ENCODE data around the gene LY6G6C. TPM values are rescaled to one million over a fixed set of nuclear protein-coding genes. Genes with fewer than 3 reads are reported as not detected.

LY6G6C gene
- total and polyA plus RNA-seq, 10 of the 15 experiments (the other 5 are each of a cell fraction or from before 2014, with no cell fraction given), result not detected

- no peak for TF ChIP-seq BCLAF1 (IDR thresholded peaks at IDR 0.05)
Measured at GRCh38 chr6:31692886-31693285, 28.7 kb downstream of the LY6G6C start (continued).

GRCh38 chr6:31692353-31692752 is 29.2 kb downstream of the LY6G6C start:
- TF ChIP-seq PML (IDR thresholded peaks at IDR 0.05; ENCODE audit: low read length) (no peak), IRF3 (IDR thresholded peaks at IDR 0.05) (no peak), TCF3 (IDR thresholded peaks at IDR 0.05; ENCODE audit: borderline replicate concordance, insufficient read depth, low read depth, low read length) (no peak), CHD1 (IDR thresholded peaks at IDR 0.05; ENCODE audit: low read depth, low read length) (no peak), RAD21 (IDR thresholded peaks at IDR 0.05; ENCODE audit: insufficient read depth, low read depth, low read length) (no peak), NFIC (IDR thresholded peaks at IDR 0.05; ENCODE audit: low read depth, low read length) (no peak), USF2 (IDR thresholded peaks at IDR 0.05; ENCODE audit: borderline replicate concordance, low read depth, low read length) (no peak), STAT1 (conservative IDR thresholded peaks at IDR 0.05) (no peak), MLLT1 (IDR thresholded peaks at IDR 0.05) (no peak), CBX5 (IDR thresholded peaks at IDR 0.05; ENCODE audit: low read depth) (no peak), CREM (IDR thresholded peaks at IDR 0.05; ENCODE audit: low read depth) (no peak), SIX5 (IDR thresholded peaks at IDR 0.05; ENCODE audit: low read depth, low read length, severe bottlenecking) (no peak), ZBED1 (IDR thresholded peaks at IDR 0.05; ENCODE audit: borderline replicate concordance) (no peak), NKRF (conservative IDR thresholded peaks at IDR 0.05) (no peak), SP1 (IDR thresholded peaks at IDR 0.05; ENCODE audit: low read depth, low read length) (no peak)
- no peaks in the 10 kb centered on the region for H3K79me2 ChIP-seq (ENCODE audit: control insufficient read depth, insufficient read depth, low read length)
- POLR2A ChIA-PET, result interaction anchor here (1.1 to 2.2 kb wide), 2 partner anchors 46 to 140 kb away, joined by 5 to 11 read pairs; no protein-coding TSS in a partner anchor
- H2AFZ ChIP-seq (ENCODE audit: control insufficient read depth, low read depth, low read length), result no peak overlapping the region
- 92% methylated on average over 4 of the region's 4 CpGs for WGBS (ENCODE audit: insufficient coverage, insufficient replicate concordance, low lambda C conversion rate, missing lambda C conversion rate)
- H4K20me1 ChIP-seq (ENCODE audit: control insufficient read depth, insufficient read depth), result no peaks in the 10 kb centered on the region
- H3K27me3 ChIP-seq (replicated peaks in 1 of 2; ENCODE audit: control insufficient read depth in 2 of 2, insufficient read depth in 2 of 2, low read length in 1 of 2), result no peaks in the 10 kb centered on the region
- H3K27ac ChIP-seq (ENCODE audit: control insufficient read depth, insufficient read depth), result no peak overlapping the region
- no peak overlapping the region for H3K4me2 ChIP-seq (ENCODE audit: control insufficient read depth, insufficient read depth)
- in situ Hi-C loops (cut with MboI) (no loop called here), intact Hi-C loops (cut with micrococcal nuclease; ENCODE audit: unreplicated experiment) (no loop called here)
- H3K9me3 ChIP-seq (replicated peaks; ENCODE audit: control insufficient read depth, insufficient read depth, low read length), result no peaks in the 10 kb centered on the region
- no peak overlapping the region for H3K4me3 ChIP-seq
- CTCF ChIA-PET, result interaction anchor here (0.7 kb wide), 1 partner anchor 46 kb away, joined by 3 read pairs; no protein-coding TSS in a partner anchor
- FAIRE-seq (no peak), ATAC-seq (no peak), DNase-seq (ENCODE audit: low read depth, low spot score) (no peak)
- SMC1A ChIA-PET (ENCODE audit: uncharacterized antibody, unreplicated experiment), result no interaction called here
- RAD21 ChIA-PET (ENCODE audit: unreplicated experiment), result no interaction called here
- H3K9ac ChIP-seq (ENCODE audit: control insufficient read depth, insufficient read depth, low read length), result no peak overlapping the region
- H3K4me1 ChIP-seq (ENCODE audit: control insufficient read depth, insufficient read depth, low read length), result no peaks in the 10 kb centered on the region
- BruUV-seq (replicated peaks), result no TSS peak
- peaks cover 17 to 40% of the 10 kb centered on the region in 2 experiments for H3K36me3 ChIP-seq (ENCODE audit: control insufficient read depth in 2 of 2, insufficient read depth in 2 of 2, low read length in 1 of 2)

All from GM12878 (cell line).